HG02623 (cell line): ENCODE data around the gene HCN3.

ENCODE experiments used
- ATAC-seq: cut with Tn5 transposase; IDR thresholded peaks from one replicate; pipeline ENCODE4 v1.9.1; 2021; ENCODE audit warnings: moderate library complexity; ENCODE audit not compliant: unreplicated experiment

Gene HCN3

DNA sequence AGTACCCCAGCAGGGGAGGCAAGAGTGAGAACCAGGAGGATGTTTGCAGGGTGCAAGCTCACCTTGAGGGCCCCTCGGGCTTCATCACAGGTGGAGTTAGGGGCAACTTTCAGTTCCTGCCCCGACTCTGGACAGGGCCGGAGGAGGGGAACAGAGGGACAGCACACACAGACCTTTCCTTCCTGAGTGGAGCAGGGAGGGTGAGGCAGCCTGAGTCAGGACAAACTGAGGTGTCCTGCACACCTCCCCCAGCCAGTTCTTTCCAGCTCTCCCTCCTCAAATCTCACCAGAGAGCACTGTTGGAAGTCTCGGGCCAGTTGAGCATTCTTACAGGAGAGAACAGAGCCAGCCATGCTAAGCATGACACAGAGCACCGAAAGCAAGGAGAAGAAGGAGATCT lies 23.5 kb upstream of the HCN3 start:
- no peak for ATAC-seq

DNA sequence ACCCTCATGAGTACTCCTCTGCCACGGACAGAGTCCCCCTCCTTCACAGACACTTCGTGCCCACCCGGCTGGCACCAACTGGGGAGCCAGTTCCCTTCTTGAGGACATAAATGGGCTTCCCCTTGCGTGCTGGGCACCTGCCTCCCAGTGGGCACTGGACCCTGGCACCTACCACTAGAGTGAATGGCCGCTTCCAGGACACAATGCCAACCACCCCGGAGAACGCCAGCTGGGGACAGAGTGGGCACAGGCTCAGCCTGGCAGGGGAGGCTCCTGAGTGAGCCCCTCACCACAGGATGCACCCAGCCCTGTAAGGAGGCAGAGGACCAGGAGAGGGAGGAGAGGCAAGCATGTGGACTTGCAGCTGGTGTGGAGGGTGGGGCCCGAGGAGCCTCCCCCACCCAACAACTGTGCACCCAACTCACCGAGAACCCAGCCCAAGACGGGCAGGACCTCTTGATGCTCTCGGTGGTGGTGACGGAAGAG lies 23.0 kb upstream of the HCN3 start:
- ATAC-seq, result no peak

- ATAC-seq, result no peak
These were observed 22.5 kb upstream of the HCN3 start for GRCh38 chr1:155254714-155255242.

- peak; percentile 42 for ATAC-seq
These were observed 21.8 kb upstream of the HCN3 start, which contains the start of gene ENTREP3 for GRCh38 chr1:155255243-155256007. TSS of gene ENTREP3 (minus strand) at chr1:155255483. CDS start at chr1:155254877, 606 bp downstream.

GRCh38 chr1:155256058-155256852 lies 21.0 kb upstream of the HCN3 start:
- ATAC-seq, result no peak

- ATAC-seq, result no peak
These were observed 17.0 kb upstream of the HCN3 start for GRCh38 chr1:155260276-155260675.

- no peak for ATAC-seq
These were observed 15.8 kb upstream of the HCN3 start for GRCh38 chr1:155261493-155261851.

DNA sequence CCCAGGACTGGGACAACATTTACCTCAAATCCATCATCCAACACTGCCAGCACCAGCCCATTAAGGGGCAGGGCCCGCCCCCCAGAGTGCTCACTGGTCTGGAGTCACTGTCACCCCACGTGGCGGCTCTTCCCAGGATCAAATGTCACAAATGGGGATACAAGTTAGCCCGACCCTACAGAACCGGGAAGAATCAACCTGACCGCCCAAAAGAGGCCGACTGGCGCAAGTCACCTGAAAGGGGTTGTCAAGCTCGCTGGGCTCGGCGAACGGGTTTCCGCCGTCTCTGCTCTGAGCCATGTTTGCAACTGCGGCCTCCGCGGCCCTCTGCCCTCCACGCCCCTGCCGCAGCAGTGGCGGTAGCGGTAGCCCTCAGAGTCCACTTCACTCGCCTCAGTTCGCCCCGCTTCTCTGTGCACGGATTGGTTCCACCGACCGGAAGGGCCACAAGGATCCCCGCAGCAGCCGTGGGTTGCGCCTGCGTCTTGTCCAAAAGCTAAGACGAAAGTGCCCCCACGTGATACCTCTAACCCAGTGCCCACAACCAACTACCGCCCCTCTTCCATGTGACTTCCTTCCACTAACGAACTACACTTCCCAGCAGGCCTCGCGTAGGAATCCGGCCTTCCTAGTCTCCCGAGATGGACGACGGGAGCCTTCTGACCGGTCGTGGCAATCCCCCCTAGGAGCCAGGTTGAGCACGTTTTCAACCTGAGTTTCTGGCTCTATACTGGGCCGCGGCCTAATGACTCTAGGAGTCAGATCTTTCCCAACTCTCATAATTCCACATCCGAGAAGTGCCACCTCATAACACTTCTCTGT lies 15.2 kb upstream of the HCN3 start, which contains the start of gene SCAMP3:
TSS of gene SCAMP3 (minus strand) at position 509 of the 822 bp plus-strand sequence. CDS start at position 300, 209 bp downstream.
- ATAC-seq, result peak; percentile 91

DNA sequence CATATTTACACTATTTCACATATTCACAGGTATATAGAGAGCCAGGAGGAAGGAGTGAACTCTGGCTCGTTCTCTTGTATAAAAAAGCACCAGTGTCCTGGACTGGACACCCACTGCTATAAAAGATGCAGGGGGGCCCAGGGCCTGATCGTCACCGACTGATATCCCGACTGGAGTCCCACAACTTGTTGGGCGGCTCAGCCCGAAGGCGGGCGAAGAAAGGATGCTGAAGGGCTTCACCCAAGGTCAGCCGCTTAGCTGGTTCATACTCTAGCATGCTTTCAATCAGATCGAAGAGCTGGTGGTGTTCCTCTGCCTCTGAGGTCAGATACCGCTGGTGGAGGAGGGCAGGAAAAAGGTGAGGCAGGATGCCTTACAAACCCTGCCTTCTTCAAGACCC lies 14.2 kb upstream of the HCN3 start:
- ATAC-seq, result no peak

DNA sequence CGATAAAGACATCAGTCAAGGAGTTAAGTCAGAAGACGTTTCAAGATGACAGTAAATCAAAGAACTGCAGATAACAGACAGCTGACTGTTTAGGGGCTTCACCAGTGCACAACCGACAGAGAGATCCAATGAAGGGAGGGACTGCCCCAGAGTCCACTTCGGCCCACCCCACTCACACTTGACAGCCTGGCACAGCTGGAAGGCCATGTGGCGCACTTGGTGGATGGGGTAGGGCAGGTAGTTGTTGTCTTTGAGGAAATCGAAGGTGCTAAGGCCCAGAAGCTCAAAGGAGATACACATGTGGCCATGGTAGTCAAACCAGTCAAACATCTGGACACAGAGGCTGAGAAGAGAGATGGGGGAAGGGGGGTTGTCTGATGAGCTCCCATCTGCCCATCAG lies 10.7 kb upstream of the HCN3 start:
- no peak for ATAC-seq

DNA sequence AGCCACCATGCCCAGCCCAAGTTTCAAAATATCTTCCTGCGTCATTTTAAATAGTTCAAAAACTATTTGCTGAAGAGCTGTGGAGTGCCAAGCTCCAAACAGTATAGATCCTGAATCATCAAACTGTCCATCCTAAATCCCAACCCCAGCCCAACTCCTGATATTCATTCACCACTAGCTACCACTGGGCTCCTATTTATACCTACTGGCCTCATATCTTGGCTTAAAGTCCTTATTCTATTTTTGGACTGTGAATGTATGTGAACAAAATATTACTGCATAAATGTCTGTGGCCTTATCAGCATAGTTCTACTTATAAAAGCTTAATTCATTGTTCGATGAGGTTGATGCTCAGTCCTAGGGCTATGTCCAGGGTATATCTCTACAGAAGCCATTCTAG lies 9.9 kb upstream of the HCN3 start:
- no peak for ATAC-seq

DNA sequence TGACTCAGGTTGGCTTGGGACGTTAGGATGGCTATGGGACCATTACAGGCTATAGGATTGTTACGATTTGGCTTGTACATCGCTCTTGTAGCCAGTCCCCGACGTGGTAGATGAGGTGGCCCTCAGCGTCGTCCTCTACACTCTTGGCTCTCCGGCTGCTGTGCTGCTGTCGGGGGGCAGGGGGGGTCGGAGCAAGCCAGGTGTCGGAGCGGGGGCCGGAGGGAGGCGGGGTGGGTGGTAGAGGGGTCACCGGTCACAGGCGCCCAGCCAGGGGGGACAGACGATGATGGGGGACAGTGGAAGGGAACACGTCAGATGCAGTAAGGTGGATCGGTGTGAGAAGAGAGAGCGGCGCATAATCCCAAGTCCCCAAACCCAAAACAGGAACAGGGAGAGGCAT lies 8.6 kb upstream of the HCN3 start:
- ATAC-seq, result no peak

GRCh38 chr1:155269381-155269780 lies 7.9 kb upstream of the HCN3 start:
- ATAC-seq, result no peak

DNA sequence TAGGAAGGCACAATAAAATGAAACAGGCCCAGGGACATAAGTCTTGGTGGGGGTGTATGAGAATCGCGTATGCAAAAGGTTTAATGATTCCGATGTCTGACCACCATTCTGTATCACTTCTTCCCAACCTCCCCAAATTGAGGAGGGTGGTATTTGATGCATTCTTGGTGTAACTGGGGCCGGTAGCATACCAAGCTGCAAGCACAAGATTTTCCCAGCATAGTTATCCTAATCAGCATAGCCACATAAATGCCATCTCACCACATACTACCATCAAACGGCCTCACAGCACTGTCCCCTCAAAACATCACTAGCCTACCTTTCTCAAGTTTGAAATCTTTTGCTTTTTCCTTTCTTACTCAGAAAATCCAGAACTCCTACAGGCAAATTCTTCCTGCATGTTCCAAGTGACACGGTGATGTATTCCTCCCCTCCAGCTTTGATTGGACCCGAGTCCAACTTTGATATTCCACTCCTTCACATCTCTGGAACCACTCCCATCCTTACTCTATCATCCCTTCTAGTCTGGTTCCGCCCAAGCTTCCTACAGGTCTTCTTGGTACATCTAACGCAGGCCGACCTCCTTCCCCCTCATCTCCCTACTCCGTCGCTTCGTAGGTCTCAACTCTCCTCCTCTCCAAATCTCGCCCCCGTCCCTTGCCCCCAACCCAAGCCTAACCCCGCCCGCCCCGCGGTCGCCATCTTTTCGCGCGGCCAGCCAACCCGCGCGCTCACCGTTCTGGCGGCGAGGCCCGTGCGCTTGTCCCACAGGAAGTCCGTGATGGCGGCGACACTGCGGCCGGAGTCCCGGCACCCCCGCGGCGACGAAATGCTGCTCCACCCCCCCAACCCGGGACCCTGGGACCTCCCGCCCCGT lies 4.6 kb upstream of the HCN3 start:
- peak; percentile 25 for ATAC-seq

- ATAC-seq, result peak; percentile 68
These were observed 3.7 kb upstream of the HCN3 start, which contains the start of gene CLK2 for GRCh38 chr1:155273343-155274245. TSS of gene CLK2 (minus strand) at chr1:155273504. CDS start at chr1:155270977, 2,527 bp downstream.

DNA sequence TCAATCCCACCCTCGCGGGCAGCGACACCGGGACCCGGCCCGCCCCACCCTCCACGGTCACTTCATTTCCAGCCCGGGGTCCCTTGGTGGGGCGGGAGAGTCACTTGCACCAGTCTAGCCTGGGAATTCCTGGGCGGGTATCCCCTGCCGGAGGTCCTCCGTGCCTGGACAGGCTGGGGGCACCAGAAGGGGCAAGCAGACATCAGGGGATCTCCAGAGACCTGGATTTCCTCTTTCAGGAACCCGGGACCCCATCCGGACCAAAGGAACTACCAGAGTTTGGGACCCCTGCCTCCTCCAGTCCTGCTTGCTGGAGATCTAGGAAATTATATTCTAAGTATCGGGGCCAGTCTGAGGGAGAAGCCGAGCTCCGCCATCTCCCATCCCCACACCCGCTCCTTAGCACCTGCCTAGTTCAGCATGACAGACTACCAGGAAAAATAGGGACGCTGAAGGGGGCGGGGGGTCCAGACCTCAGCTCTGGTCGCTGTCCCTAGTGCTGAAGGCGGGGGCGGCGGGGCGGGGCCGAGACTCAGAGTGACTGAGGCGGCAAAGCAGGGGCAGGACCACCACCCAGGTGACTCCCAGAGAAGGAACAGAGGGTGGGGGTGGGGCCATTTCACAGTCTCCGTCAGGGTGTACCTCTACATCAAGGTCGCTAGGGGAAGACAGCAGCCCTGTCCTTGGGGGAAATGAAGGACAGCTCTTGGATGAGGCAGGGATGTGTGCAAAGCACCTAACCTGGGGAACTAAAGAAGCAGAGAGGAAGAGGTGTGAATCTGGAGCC lies 832 bp downstream of the HCN3 start:
- no peak for ATAC-seq

GRCh38 chr1:155278689-155279160 lies 1.5 kb downstream of the HCN3 start:
- no peak for ATAC-seq

GRCh38 chr1:155279268-155279667 lies 2.0 kb downstream of the HCN3 start:
- no peak for ATAC-seq
